GM18519 (cell line): ENCODE results near the gene NRG3.

Source experiments
- ATAC-seq: cut with Tn5 transposase; IDR thresholded peaks from one replicate; pipeline ENCODE4 v1.9.1; 2021; ENCODE audit warnings: mild to moderate bottlenecking, moderate library complexity; ENCODE audit not compliant: unreplicated experiment, low FRiP score

NRG3 gene

DNA sequence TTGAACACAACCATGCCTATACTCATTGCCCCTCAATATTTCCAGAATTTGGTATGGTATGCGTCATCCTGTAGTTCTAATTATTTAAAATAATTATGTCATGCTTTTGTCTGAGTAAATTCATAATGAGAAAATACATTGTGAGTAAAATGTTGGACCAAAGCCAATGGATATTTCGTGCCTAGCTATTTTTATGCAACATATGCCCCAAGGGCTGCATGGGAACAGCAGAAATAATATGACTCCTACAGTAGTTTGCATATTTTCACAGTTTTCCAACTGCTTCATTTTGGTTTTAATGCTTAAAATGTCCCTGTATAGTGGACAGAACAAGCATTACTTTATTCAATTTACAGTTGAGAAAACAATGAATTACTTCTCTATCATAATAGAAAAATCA lies 1148.7 kb downstream of the NRG3 start:
- ATAC-seq: no peak
